OCI-LY7 (cell line): ENCODE results near the gene LHFPL2. TPM values are rescaled to one million over a fixed set of nuclear protein-coding genes. Genes with fewer than 3 reads are reported as not detected.

ENCODE experiments used
- BruUV-seq: library from RNA; stranded (reverse); fragments of 400-500 nt; replicated peaks from 2 replicates; lab custom pipeline; 2021; lab: Mats Ljungman, UMichigan
- CTCF ChIA-PET: fragments of 300-600 bp; sonication (Branson Sonifier 250); formaldehyde crosslinking; loops from one replicate; lab custom pipeline; 2022; ENCODE audit warnings: antibody characterized with exemption; ENCODE audit not compliant: unreplicated experiment; lab: Charles Lee
- POLR2A ChIA-PET: fragments of 300-600 bp; sonication (Branson Sonifier 250); formaldehyde crosslinking; loops from one replicate; lab custom pipeline; 2022; ENCODE audit warnings: antibody characterized with exemption; lab: Charles Lee
- DNase-seq: peaks from one replicate; pipeline ENCODE4 v3.0.0-alpha.2; 2015; ENCODE audit warnings: low spot score
- H2AFZ ChIP-seq: fragments of 200-600 bp; sonication (generic), shearing (Covaris generic); 2 replicates; pipeline ENCODE4 v1.6.1; 2014; ENCODE audit warnings: mild to moderate bottlenecking, antibody characterized with exemption, low read length, moderate library complexity
- H3K27ac ChIP-seq: fragments of 200-600 bp; sonication (generic); 2 replicates; pipeline ENCODE4 v1.5.1; 2014; ENCODE audit warnings: mixed run types, low read depth, mild to moderate bottlenecking, moderate library complexity, low read length, inconsistent platforms; ENCODE audit not compliant: poor library complexity, severe bottlenecking
- H3K36me3 ChIP-seq: fragments of 200-600 bp; sonication (generic); 2 replicates; pipeline ENCODE4 v1.6.1; 2014; ENCODE audit warnings: mild to moderate bottlenecking, antibody characterized with exemption, low read length, moderate library complexity, mixed read lengths; ENCODE audit not compliant: insufficient read depth
- H3K4me1 ChIP-seq: fragments of 200-600 bp; sonication (generic); 2 replicates; pipeline ENCODE4 v1.5.1; 2014; ENCODE audit warnings: mild to moderate bottlenecking, low read length; ENCODE audit not compliant: insufficient read depth, poor library complexity, severe bottlenecking
- H3K4me2 ChIP-seq: fragments of 200-600 bp; sonication (generic); 2 replicates; pipeline ENCODE4 v1.6.1; 2014; ENCODE audit warnings: mild to moderate bottlenecking, low read length
- H3K4me3 ChIP-seq: fragments of 200-600 bp; sonication (generic); 2 replicates; pipeline ENCODE4 v1.5.1; 2014; ENCODE audit warnings: mild to moderate bottlenecking, low read depth, low read length; ENCODE audit not compliant: poor library complexity, severe bottlenecking
- H3K79me2 ChIP-seq: fragments of 200-600 bp; sonication (generic); 2 replicates; pipeline ENCODE4 v1.6.1; 2016; ENCODE audit warnings: low read depth, mild to moderate bottlenecking, low read length, moderate library complexity, mixed read lengths; ENCODE audit not compliant: insufficient read depth
- H3K9me2 ChIP-seq: fragments of 200-600 bp; sonication (generic); 2 replicates; pipeline ENCODE4 v1.6.1; 2016; ENCODE audit warnings: mild to moderate bottlenecking, low read length, mixed read lengths; ENCODE audit not compliant: insufficient read depth
- H3K9me3 ChIP-seq: fragments of 200-600 bp; sonication (generic); 2 replicates; pipeline ENCODE4 v1.6.1; 2014; ENCODE audit warnings: mild to moderate bottlenecking, mixed run types, low read length, mixed read lengths
- H4K20me1 ChIP-seq: fragments of 200-600 bp; sonication (generic); 2 replicates; pipeline ENCODE4 v1.6.1; 2014; ENCODE audit warnings: mild to moderate bottlenecking, antibody characterized with exemption, low read length, moderate library complexity, mixed read lengths; ENCODE audit not compliant: insufficient read depth
- CTCF ChIP-seq: fragments of 200-600 bp; sonication (generic); conservative IDR thresholded peaks from 2 replicates; pipeline ENCODE4 v1.5.1; 2014; ENCODE audit warnings: mild to moderate bottlenecking, antibody characterized with exemption, low read length, moderate library complexity, mixed read lengths
- EZH2phosphoT487 ChIP-seq: fragments of 200-600 bp; sonication (generic); IDR thresholded peaks from 2 replicates; pipeline ENCODE4 v1.6.1; 2018; ENCODE audit warnings: low read depth, borderline replicate concordance, mild to moderate bottlenecking, mixed run types, antibody characterized with exemption, low read length, moderate library complexity, mixed read lengths
- intact Hi-C: fragments of 100-400 bp; cut with micrococcal nuclease; formaldehyde crosslinking; loops from one replicate; pipeline ENCODE4 v1.10.0; 2022; ENCODE audit not compliant: unreplicated experiment
- total RNA-seq, 2 experiments: library from RNA; depleted of rRNA in 1 of 2; stranded (reverse); fragments of >200 nt in 1 of 2; shearing (Covaris generic) in 1 of 2; gene quantifications; 2 replicates each; pipeline ENCODE4 v1.2.3, GENCODE V29; 2014 to 2022

Gene LHFPL2
- total RNA-seq, 2 experiments from 2014 or later: 12.2 to 24.0 TPM

- H3K36me3 ChIP-seq: peaks cover 44% of the 10 kb centered on the region
- POLR2A ChIA-PET: interaction anchor here (0.7 to 0.8 kb wide), 2 partner anchors 19 to 30 kb away, joined by 3 read pairs; no protein-coding TSS in a partner anchor
- H3K4me3 ChIP-seq: no peak overlapping the region
- no TSS peak for BruUV-seq
- H2AFZ ChIP-seq: no peak overlapping the region
- no peak for TF ChIP-seq CTCF
- no peak for TF ChIP-seq EZH2phosphoT487
- H4K20me1 ChIP-seq: no peaks in the 10 kb centered on the region
- H3K9me3 ChIP-seq: peaks cover 7% of the 10 kb centered on the region
- H3K79me2 ChIP-seq: no peaks in the 10 kb centered on the region
- no peak overlapping the region for H3K27ac ChIP-seq
- H3K4me1 ChIP-seq: no peaks in the 10 kb centered on the region
- H3K9me2 ChIP-seq: no peaks in the 10 kb centered on the region
- CTCF ChIA-PET: no interaction called here
- no peak for DNase-seq
- H3K4me2 ChIP-seq: no peak overlapping the region
- intact Hi-C loops: no loop called here
These were observed 30.3 kb downstream of the LHFPL2 start for GRCh38 chr5:78618303-78618702.

GRCh38 chr5:78615697-78616096, 32.9 kb downstream of the LHFPL2 start:
- no peak overlapping the region for H3K4me3 ChIP-seq
- H3K36me3 ChIP-seq: peaks cover 23% of the 10 kb centered on the region
- no peaks in the 10 kb centered on the region for H3K79me2 ChIP-seq
- H4K20me1 ChIP-seq: no peaks in the 10 kb centered on the region
- TF ChIP-seq CTCF (no peak), EZH2phosphoT487 (no peak)
- no peaks in the 10 kb centered on the region for H3K4me1 ChIP-seq
- DNase-seq: no peak
- no peak overlapping the region for H2AFZ ChIP-seq
- no peaks in the 10 kb centered on the region for H3K9me2 ChIP-seq
- ChIA-PET POLR2A (no interaction called here), CTCF (no interaction called here)
- no peak overlapping the region for H3K4me2 ChIP-seq
- H3K9me3 ChIP-seq: peaks cover 7% of the 10 kb centered on the region
- intact Hi-C loops: no loop called here
- no peak overlapping the region for H3K27ac ChIP-seq
- BruUV-seq: no TSS peak

- TF ChIP-seq CTCF: no peak
- TF ChIP-seq EZH2phosphoT487: no peak
- H3K27ac ChIP-seq: no peak overlapping the region
- ChIA-PET CTCF (interaction anchor here (1.4 kb wide), 1 partner anchor 14 kb away, joined by 4 read pairs; no protein-coding TSS in a partner anchor), POLR2A (interaction anchor here (1.4 to 1.6 kb wide), 2 partner anchors 12 to 13 kb away, joined by 4 to 5 read pairs; no protein-coding TSS in a partner anchor)
- no peak for DNase-seq
- H3K9me2 ChIP-seq: no peaks in the 10 kb centered on the region
- no TSS peak for BruUV-seq
- no peaks in the 10 kb centered on the region for H4K20me1 ChIP-seq
- no peaks in the 10 kb centered on the region for H3K4me1 ChIP-seq
- intact Hi-C loops: no loop called here
- no peak overlapping the region for H3K4me3 ChIP-seq
- no peaks in the 10 kb centered on the region for H3K79me2 ChIP-seq
- no peak overlapping the region for H3K4me2 ChIP-seq
- peaks cover 21% of the 10 kb centered on the region for H3K36me3 ChIP-seq
- no peak overlapping the region for H2AFZ ChIP-seq
- H3K9me3 ChIP-seq: no peaks in the 10 kb centered on the region
These were observed 33.8 kb downstream of the LHFPL2 start for GRCh38 chr5:78614816-78615215.
